ENCODE results near the gene ISG15. TPM values are rescaled to one million over a fixed set of nuclear protein-coding genes. Genes with fewer than 3 reads are reported as not detected.

ISG15 gene
- total RNA-seq, 4 donors from 2014 or later, result 20.0 to 73.3 (median 33.8) TPM

- TF ChIP-seq CTCF (IDR thresholded peaks at IDR 0.05; ENCODE audit: low read depth), result no peak
Measured at GRCh38 chr1:967466-968343, 45.6 kb upstream of the ISG15 start.

- TF ChIP-seq CTCF (IDR thresholded peaks at IDR 0.05; ENCODE audit: low read depth), result no peak
Measured at GRCh38 chr1:969260-969855, 43.9 kb upstream of the ISG15 start.

- TF ChIP-seq CTCF (IDR thresholded peaks at IDR 0.05; ENCODE audit: low read depth), result no peak
Measured at GRCh38 chr1:970242-970972, 42.9 kb upstream of the ISG15 start.

GRCh38 chr1:970973-971730 lies 42.1 kb upstream of the ISG15 start:
- no peak for TF ChIP-seq CTCF (IDR thresholded peaks at IDR 0.05; ENCODE audit: low read depth)

GRCh38 chr1:971751-972506 lies 41.4 kb upstream of the ISG15 start:
- TF ChIP-seq CTCF (IDR thresholded peaks at IDR 0.05; ENCODE audit: low read depth), result no peak

- no peak for TF ChIP-seq CTCF (IDR thresholded peaks at IDR 0.05; ENCODE audit: low read depth)
Measured at GRCh38 chr1:972726-973458, 40.4 kb upstream of the ISG15 start.
